Measurements from ENCODE around the gene SUCLG2.

The SUCLG2 gene
- 62.0 to 74.6 reads per million in 2 donors for total RNA-seq

- peak; percentile 70 for DNase-seq
These were observed at the start of gene SUCLG2 for GRCh38 chr3:67654099-67654843. Gene SUCLG2, minus strand, starts transcription at chr3:67654612. Its CDS starts 26 bp downstream, at chr3:67654586.

- DNase-seq = no peak
These were observed 46.2 kb upstream of the SUCLG2 start for GRCh38 chr3:67700596-67700995.

GRCh38 chr3:67699882-67700281 lies 45.5 kb upstream of the SUCLG2 start:
- DNase-seq = no peak

GRCh38 chr3:67692621-67693020 lies 38.2 kb upstream of the SUCLG2 start:
- DNase-seq = no peak

- DNase-seq = no peak
These were observed 37.5 kb upstream of the SUCLG2 start for GRCh38 chr3:67691926-67692325.

GRCh38 chr3:67691207-67691606 lies 36.8 kb upstream of the SUCLG2 start:
- DNase-seq = no peak

- DNase-seq = no peak
These were observed 35.4 kb upstream of the SUCLG2 start for GRCh38 chr3:67689806-67690205.

- no peak for DNase-seq
These were observed 33.8 kb upstream of the SUCLG2 start for GRCh38 chr3:67688231-67688630.

GRCh38 chr3:67686069-67686468 lies 31.7 kb upstream of the SUCLG2 start:
- no peak for DNase-seq

GRCh38 chr3:67685499-67685898 lies 31.1 kb upstream of the SUCLG2 start:
- DNase-seq = no peak

GRCh38 chr3:67684211-67684610 lies 29.8 kb upstream of the SUCLG2 start:
- no peak for DNase-seq

- DNase-seq = no peak
These were observed 29.1 kb upstream of the SUCLG2 start for GRCh38 chr3:67683522-67683921.

GRCh38 chr3:67678665-67679064 lies 24.3 kb upstream of the SUCLG2 start:
- DNase-seq = no peak

- no peak for DNase-seq
These were observed 19.6 kb upstream of the SUCLG2 start for GRCh38 chr3:67674055-67674454.

- no peak for DNase-seq
These were observed 8.3 kb upstream of the SUCLG2 start for GRCh38 chr3:67662733-67663132.

- DNase-seq = no peak
These were observed 6.7 kb upstream of the SUCLG2 start for GRCh38 chr3:67661089-67661488.

- DNase-seq = no peak
These were observed 2.8 kb upstream of the SUCLG2 start for GRCh38 chr3:67657192-67657591.

GRCh38 chr3:67656614-67657013 lies 2.2 kb upstream of the SUCLG2 start:
- DNase-seq = no peak

- DNase-seq = peak; percentile 61
These were observed 1.1 kb upstream of the SUCLG2 start for GRCh38 chr3:67655364-67656121.

- DNase-seq = peak; percentile 18
These were observed 399 bp upstream of the SUCLG2 start for GRCh38 chr3:67654844-67655177.

GRCh38 chr3:67653425-67654098 lies 850 bp downstream of the SUCLG2 start:
- DNase-seq = no peak

- DNase-seq = no peak
These were observed 4.3 kb downstream of the SUCLG2 start for GRCh38 chr3:67650084-67650483.

GRCh38 chr3:67649681-67650080 lies 4.7 kb downstream of the SUCLG2 start:
- DNase-seq = no peak

- no peak for DNase-seq
These were observed 5.7 kb downstream of the SUCLG2 start for GRCh38 chr3:67648701-67649100.

All from T-helper 9 cell (primary cell).